GM23338 (cell line): ENCODE data around the gene GRID2IP. TPM values are rescaled to one million over a fixed set of nuclear protein-coding genes. Genes with fewer than 3 reads are reported as not detected.

Experiments
- ATAC-seq: fragments of 200-7000 bp; cut with Tn5 transposase; 3 replicates; pipeline ENCODE4 v1.9.1; 2020
- DNase-seq: peaks from one replicate; pipeline ENCODE4 v3.0.0-alpha.2; 2015; ENCODE audit warnings: low spot score
- H2AFZ ChIP-seq: fragments of 200-600 bp; sonication (generic); 2 replicates; pipeline ENCODE4 v1.8.0; 2016; ENCODE audit warnings: antibody characterized with exemption, mild to moderate bottlenecking, moderate library complexity
- H3F3A ChIP-seq: fragments of 200-600 bp; sonication (generic); replicated peaks from 2 replicates; pipeline ENCODE4 v1.8.0; 2017; ENCODE audit warnings: antibody characterized with exemption, mixed run types, low read depth
- H3K27ac ChIP-seq: fragments of 200-600 bp; sonication (generic); 2 replicates; pipeline ENCODE4 v1.6.1; 2016; ENCODE audit warnings: low read depth
- H3K27me3 ChIP-seq: fragments of 200-600 bp; sonication (generic); 2 replicates; pipeline ENCODE4 v1.8.0; 2016; ENCODE audit warnings: mild to moderate bottlenecking, mixed run types, moderate library complexity; ENCODE audit not compliant: insufficient read depth
- H3K36me3 ChIP-seq: fragments of 200-600 bp; sonication (generic); 2 replicates; pipeline ENCODE4 v1.8.0; 2016; ENCODE audit warnings: mild to moderate bottlenecking; ENCODE audit not compliant: insufficient read depth
- H3K4me1 ChIP-seq: fragments of 200-600 bp; sonication (generic); 2 replicates; pipeline ENCODE4 v1.8.0; 2016; ENCODE audit warnings: mild to moderate bottlenecking, moderate library complexity; ENCODE audit not compliant: insufficient read depth
- H3K4me2 ChIP-seq: fragments of 200-600 bp; sonication (generic); 2 replicates; pipeline ENCODE4 v1.7.1; 2017; ENCODE audit warnings: mixed run types
- H3K4me3 ChIP-seq: fragments of 200-600 bp; sonication (generic); 2 replicates; pipeline ENCODE4 v1.6.1; 2016; ENCODE audit warnings: mixed run types
- H3K79me2 ChIP-seq: fragments of 200-600 bp; sonication (generic); replicated peaks from 2 replicates; pipeline ENCODE4 v1.8.0; 2017; ENCODE audit warnings: mild to moderate bottlenecking; ENCODE audit not compliant: insufficient read depth
- H3K9me2 ChIP-seq: fragments of 200-600 bp; sonication (generic); 2 replicates; pipeline ENCODE4 v1.8.0; 2017; ENCODE audit not compliant: insufficient read depth
- H4K20me1 ChIP-seq: fragments of 200-600 bp; sonication (generic); replicated peaks from 2 replicates; pipeline ENCODE4 v1.8.0; 2017; ENCODE audit warnings: mild to moderate bottlenecking; ENCODE audit not compliant: insufficient read depth
- H3K27ac Mint-ChIP-seq: 2 replicates; pipeline ENCODE4 v1.8.0; 2020; ENCODE audit warnings: inconsistent platforms, mild to moderate bottlenecking, moderate library complexity, mixed read lengths
- H3K27me3 Mint-ChIP-seq: 3 replicates; pipeline ENCODE4 v1.8.0; 2022; ENCODE audit warnings: low read depth, mild to moderate bottlenecking, moderate library complexity, mixed read lengths, inconsistent platforms; ENCODE audit not compliant: insufficient read depth, poor library complexity
- H3K36me3 Mint-ChIP-seq: 3 replicates; pipeline ENCODE4 v1.8.0; 2021; ENCODE audit warnings: low read depth, mild to moderate bottlenecking, inconsistent platforms, moderate library complexity, mixed read lengths
- H3K4me1 Mint-ChIP-seq: 3 replicates; pipeline ENCODE4 v1.8.0; 2020; ENCODE audit warnings: mild to moderate bottlenecking, inconsistent platforms, mixed read lengths
- H3K4me3 Mint-ChIP-seq: 3 replicates; pipeline ENCODE4 v1.8.0; 2021; ENCODE audit warnings: moderate library complexity, mild to moderate bottlenecking, inconsistent platforms, mixed read lengths
- H3K9me3 Mint-ChIP-seq: 3 replicates; pipeline ENCODE4 v1.8.0; 2020; ENCODE audit warnings: moderate library complexity, mild to moderate bottlenecking, inconsistent platforms, mixed read lengths
- CREB1 ChIP-seq: fragments of 250-450 bp; sonication (Bioruptor Pico); IDR thresholded peaks from 2 replicates; pipeline ENCODE4 v1.5.0; 2020; ENCODE audit warnings: low read depth, mild to moderate bottlenecking, moderate library complexity
- CTCF ChIP-seq, 2 experiments: fragments of 200-600 bp in 1 of 2; sonication (generic) in 1 of 2; conservative IDR thresholded peaks; 2 replicates each; pipeline versions ENCODE4 v1.5.1 to v1.6.1; 2016 to 2017; ENCODE audit warnings: antibody characterized with exemption in 2 of 2, low read depth in 2 of 2, mild to moderate bottlenecking in 2 of 2, moderate library complexity in 1 of 2
- EZH2 ChIP-seq: fragments of 200-600 bp; sonication (generic); IDR thresholded peaks from one replicate; pipeline ENCODE4 v1.8.0; 2017; ENCODE audit warnings: antibody characterized with exemption, mild to moderate bottlenecking, low read depth; ENCODE audit not compliant: unreplicated experiment
- EZH2phosphoT487 ChIP-seq: fragments of 200-600 bp; sonication (generic); IDR thresholded peaks from one replicate; pipeline ENCODE4 v1.8.1; 2018; ENCODE audit warnings: antibody characterized with exemption; ENCODE audit not compliant: unreplicated experiment
- JUNB ChIP-seq: IDR thresholded peaks from one replicate; pipeline ENCODE4 v1.6.1; 2016; ENCODE audit warnings: antibody characterized with exemption; ENCODE audit not compliant: unreplicated experiment
- REST ChIP-seq: IDR thresholded peaks from one replicate; pipeline ENCODE4 v1.6.1; 2018; ENCODE audit warnings: antibody characterized with exemption; ENCODE audit not compliant: unreplicated experiment
- STAT1 ChIP-seq: IDR thresholded peaks from one replicate; pipeline ENCODE4 v1.6.1; 2016; ENCODE audit warnings: antibody characterized with exemption; ENCODE audit not compliant: unreplicated experiment
- ZNF114 ChIP-seq: fragments of 250-450 bp; sonication (Bioruptor Pico); IDR thresholded peaks from 2 replicates; pipeline ENCODE4 v1.5.0; 2020; ENCODE audit warnings: mild to moderate bottlenecking, moderate library complexity
- ZNF331 ChIP-seq: fragments of 250-450 bp; sonication (Bioruptor Pico); IDR thresholded peaks from 2 replicates; pipeline ENCODE4 v1.5.0; 2020; ENCODE audit warnings: low read depth, mild to moderate bottlenecking, moderate library complexity
- polyA plus RNA-seq: library from polyadenylated mRNA; unstranded; fragments of >200 nt; fragmentation: Nextera tagmentation; extraction: Ambion mirVana; gene quantifications from 2 replicates; pipeline ENCODE4 v1.2.1, GENCODE V29; 2016
- total RNA-seq: library from RNA; depleted of rRNA; stranded (reverse); fragments of >200 nt; shearing (Covaris generic); gene quantifications from 2 replicates; pipeline ENCODE4 v1.2.3, GENCODE V29; 2014
- TF ChIP-seq, protein P1 (sequence below): IDR thresholded peaks from 2 replicates; pipeline ENCODE4 v1.6.1; 2016; ENCODE audit warnings: antibody characterized with exemption
- TF ChIP-seq, protein P2 (sequence below): fragments of 250-450 bp; sonication (Bioruptor Pico); IDR thresholded peaks from 2 replicates; pipeline ENCODE4 v1.5.0; 2020; ENCODE audit warnings: mild to moderate bottlenecking, moderate library complexity

GRID2IP gene
- total and polyA plus RNA-seq, 2 experiments from 2014 or later, result 0.73 to 1.5 TPM

GRCh38 chr7:6504996-6505395, 46.3 kb downstream of the GRID2IP start:
- no peaks in the 10 kb centered on the region for H3K9me3 Mint-ChIP-seq
- no peaks in the 10 kb centered on the region; the same call in 1 of the 2 replicates for H3K4me1 ChIP-seq
- H2AFZ ChIP-seq, result peak overlapping the region; percentile 63; the same call in 1 of the 2 replicates
- H3K36me3 ChIP-seq, result no peaks in the 10 kb centered on the region
- peak overlapping the region; percentile 92 for H3K4me2 ChIP-seq
- no peak overlapping the region for H3K27ac Mint-ChIP-seq
- H3K4me3 Mint-ChIP-seq, result peak overlapping the region; percentile 82
- DNase-seq (no peak), ATAC-seq (no peak)
- H3K36me3 Mint-ChIP-seq, result peaks cover 4% of the 10 kb centered on the region; the same call in 1 of the 3 replicates
- peaks cover 6% of the 10 kb centered on the region; the same call in 1 of the 2 replicates for H3F3A ChIP-seq
- TF ChIP-seq CTCF (conservative IDR thresholded peaks at IDR 0.05; ENCODE audit: low read depth in 2 of 2), result no peak
- TF ChIP-seq EZH2, result no peak
- TF ChIP-seq, protein P1, sequence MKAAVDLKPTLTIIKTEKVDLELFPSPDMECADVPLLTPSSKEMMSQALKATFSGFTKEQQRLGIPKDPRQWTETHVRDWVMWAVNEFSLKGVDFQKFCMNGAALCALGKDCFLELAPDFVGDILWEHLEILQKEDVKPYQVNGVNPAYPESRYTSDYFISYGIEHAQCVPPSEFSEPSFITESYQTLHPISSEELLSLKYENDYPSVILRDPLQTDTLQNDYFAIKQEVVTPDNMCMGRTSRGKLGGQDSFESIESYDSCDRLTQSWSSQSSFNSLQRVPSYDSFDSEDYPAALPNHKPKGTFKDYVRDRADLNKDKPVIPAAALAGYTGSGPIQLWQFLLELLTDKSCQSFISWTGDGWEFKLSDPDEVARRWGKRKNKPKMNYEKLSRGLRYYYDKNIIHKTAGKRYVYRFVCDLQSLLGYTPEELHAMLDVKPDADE, result no peak
- TF ChIP-seq, protein P2, sequence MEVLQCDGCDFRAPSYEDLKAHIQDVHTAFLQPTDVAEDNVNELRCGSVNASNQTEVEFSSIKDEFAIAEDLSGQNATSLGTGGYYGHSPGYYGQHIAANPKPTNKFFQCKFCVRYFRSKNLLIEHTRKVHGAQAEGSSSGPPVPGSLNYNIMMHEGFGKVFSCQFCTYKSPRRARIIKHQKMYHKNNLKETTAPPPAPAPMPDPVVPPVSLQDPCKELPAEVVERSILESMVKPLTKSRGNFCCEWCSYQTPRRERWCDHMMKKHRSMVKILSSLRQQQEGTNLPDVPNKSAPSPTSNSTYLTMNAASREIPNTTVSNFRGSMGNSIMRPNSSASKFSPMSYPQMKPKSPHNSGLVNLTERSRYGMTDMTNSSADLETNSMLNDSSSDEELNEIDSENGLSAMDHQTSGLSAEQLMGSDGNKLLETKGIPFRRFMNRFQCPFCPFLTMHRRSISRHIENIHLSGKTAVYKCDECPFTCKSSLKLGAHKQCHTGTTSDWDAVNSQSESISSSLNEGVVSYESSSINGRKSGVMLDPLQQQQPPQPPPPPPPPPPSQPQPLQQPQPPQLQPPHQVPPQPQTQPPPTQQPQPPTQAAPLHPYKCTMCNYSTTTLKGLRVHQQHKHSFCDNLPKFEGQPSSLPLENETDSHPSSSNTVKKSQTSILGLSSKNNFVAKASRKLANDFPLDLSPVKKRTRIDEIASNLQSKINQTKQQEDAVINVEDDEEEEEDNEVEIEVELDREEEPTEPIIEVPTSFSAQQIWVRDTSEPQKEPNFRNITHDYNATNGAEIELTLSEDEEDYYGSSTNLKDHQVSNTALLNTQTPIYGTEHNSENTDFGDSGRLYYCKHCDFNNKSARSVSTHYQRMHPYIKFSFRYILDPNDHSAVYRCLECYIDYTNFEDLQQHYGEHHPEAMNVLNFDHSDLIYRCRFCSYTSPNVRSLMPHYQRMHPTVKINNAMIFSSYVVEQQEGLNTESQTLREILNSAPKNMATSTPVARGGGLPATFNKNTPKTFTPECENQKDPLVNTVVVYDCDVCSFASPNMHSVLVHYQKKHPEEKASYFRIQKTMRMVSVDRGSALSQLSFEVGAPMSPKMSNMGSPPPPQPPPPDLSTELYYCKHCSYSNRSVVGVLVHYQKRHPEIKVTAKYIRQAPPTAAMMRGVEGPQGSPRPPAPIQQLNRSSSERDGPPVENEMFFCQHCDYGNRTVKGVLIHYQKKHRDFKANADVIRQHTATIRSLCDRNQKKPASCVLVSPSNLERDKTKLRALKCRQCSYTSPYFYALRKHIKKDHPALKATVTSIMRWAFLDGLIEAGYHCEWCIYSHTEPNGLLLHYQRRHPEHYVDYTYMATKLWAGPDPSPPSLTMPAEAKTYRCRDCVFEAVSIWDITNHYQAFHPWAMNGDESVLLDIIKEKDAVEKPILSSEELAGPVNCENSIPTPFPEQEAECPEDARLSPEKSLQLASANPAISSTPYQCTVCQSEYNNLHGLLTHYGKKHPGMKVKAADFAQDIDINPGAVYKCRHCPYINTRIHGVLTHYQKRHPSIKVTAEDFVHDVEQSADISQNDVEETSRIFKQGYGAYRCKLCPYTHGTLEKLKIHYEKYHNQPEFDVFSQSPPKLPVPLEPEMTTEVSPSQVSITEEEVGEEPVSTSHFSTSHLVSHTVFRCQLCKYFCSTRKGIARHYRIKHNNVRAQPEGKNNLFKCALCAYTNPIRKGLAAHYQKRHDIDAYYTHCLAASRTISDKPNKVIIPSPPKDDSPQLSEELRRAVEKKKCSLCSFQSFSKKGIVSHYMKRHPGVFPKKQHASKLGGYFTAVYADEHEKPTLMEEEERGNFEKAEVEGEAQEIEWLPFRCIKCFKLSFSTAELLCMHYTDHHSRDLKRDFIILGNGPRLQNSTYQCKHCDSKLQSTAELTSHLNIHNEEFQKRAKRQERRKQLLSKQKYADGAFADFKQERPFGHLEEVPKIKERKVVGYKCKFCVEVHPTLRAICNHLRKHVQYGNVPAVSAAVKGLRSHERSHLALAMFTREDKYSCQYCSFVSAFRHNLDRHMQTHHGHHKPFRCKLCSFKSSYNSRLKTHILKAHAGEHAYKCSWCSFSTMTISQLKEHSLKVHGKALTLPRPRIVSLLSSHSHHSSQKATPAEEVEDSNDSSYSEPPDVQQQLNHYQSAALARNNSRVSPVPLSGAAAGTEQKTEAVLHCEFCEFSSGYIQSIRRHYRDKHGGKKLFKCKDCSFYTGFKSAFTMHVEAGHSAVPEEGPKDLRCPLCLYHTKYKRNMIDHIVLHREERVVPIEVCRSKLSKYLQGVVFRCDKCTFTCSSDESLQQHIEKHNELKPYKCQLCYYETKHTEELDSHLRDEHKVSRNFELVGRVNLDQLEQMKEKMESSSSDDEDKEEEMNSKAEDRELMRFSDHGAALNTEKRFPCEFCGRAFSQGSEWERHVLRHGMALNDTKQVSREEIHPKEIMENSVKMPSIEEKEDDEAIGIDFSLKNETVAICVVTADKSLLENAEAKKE (CRISPR knock-in tag), result no peak
- TF ChIP-seq REST, result no peak
- no peak for TF ChIP-seq CREB1
- no peak for TF ChIP-seq EZH2phosphoT487
- no peak for TF ChIP-seq JUNB
- no peak for TF ChIP-seq ZNF114
- no peak for TF ChIP-seq STAT1
- no peak for TF ChIP-seq ZNF331
- no peaks in the 10 kb centered on the region for H3K9me2 ChIP-seq
- H3K4me3 ChIP-seq, result peak overlapping the region; percentile 88
- no peaks in the 10 kb centered on the region for H3K27me3 ChIP-seq
- peaks cover 5% of the 10 kb centered on the region for H3K4me1 Mint-ChIP-seq
- H3K79me2 ChIP-seq, result no peaks in the 10 kb centered on the region; the same call in 1 of the 2 replicates
- 0 out of 2 replicates have a peak overlapping the region, but pooled peaks have one; percentile 26 for H3K27ac ChIP-seq
- peaks cover 12% of the 10 kb centered on the region for H3K27me3 Mint-ChIP-seq
- H4K20me1 ChIP-seq, result no peaks in the 10 kb centered on the region
